Caco-2 (cell line): ENCODE data around the gene HSD17B2. TPM values are rescaled to one million over a fixed set of nuclear protein-coding genes. Genes with fewer than 3 reads are reported as not detected.

Experiments used
- BruUV-seq: library from RNA; stranded (reverse); fragments of 400-500 nt; replicated peaks from 2 replicates; lab custom pipeline; 2021; lab: Mats Ljungman, UMichigan
- CTCF ChIA-PET: fragments of 300-600 bp; sonication (Branson Sonifier 250); formaldehyde crosslinking; loops from one replicate; lab custom pipeline; 2022; ENCODE audit warnings: antibody characterized with exemption; lab: Charles Lee
- POLR2A ChIA-PET: fragments of 300-600 bp; sonication (Branson Sonifier 250); formaldehyde crosslinking; loops from one replicate; lab custom pipeline; 2022; ENCODE audit warnings: antibody characterized with exemption; lab: Charles Lee
- DNase-seq, 2 experiments: peaks; one replicate each; pipeline versions ENCODE4 v3.0.0 to v3.0.0-alpha.2; 2020 to 2022
- H3K27me3 ChIP-seq: replicated peaks from 2 replicates; pipeline ENCODE4 v1.6.0; 2011; ENCODE audit warnings: low read length; ENCODE audit not compliant: control insufficient read depth, insufficient read depth
- H3K36me3 ChIP-seq: 2 replicates; pipeline ENCODE4 v1.5.1; 2011; ENCODE audit warnings: low read length; ENCODE audit not compliant: control insufficient read depth, insufficient read depth
- H3K4me1 ChIP-seq: fragments of 250-450 bp; sonication (Bioruptor Pico); 2 replicates; pipeline ENCODE4 v1.5.1; 2020; ENCODE audit warnings: mild to moderate bottlenecking
- H3K4me3 ChIP-seq: 2 replicates; pipeline ENCODE4 v1.5.1; 2011; ENCODE audit warnings: low read depth, mild to moderate bottlenecking, control low read depth, low read length
- H3K9me3 ChIP-seq: fragments of 250-450 bp; sonication (Bioruptor Pico); 2 replicates; pipeline ENCODE4 v1.5.1; 2020; ENCODE audit warnings: mild to moderate bottlenecking, moderate library complexity
- H3K27ac Mint-ChIP-seq: one replicate; pipeline ENCODE4 v1.8.0; 2022; ENCODE audit warnings: mixed read lengths; ENCODE audit not compliant: unreplicated experiment
- H3K27me3 Mint-ChIP-seq: one replicate; pipeline ENCODE4 v1.8.0; 2022; ENCODE audit warnings: mixed read lengths; ENCODE audit not compliant: insufficient read depth, unreplicated experiment
- H3K36me3 Mint-ChIP-seq: one replicate; pipeline ENCODE4 v1.8.0; 2022; ENCODE audit warnings: mild to moderate bottlenecking, mixed read lengths; ENCODE audit not compliant: insufficient read depth, unreplicated experiment
- H3K4me1 Mint-ChIP-seq: one replicate; pipeline ENCODE4 v1.8.0; 2022; ENCODE audit warnings: low read depth, mixed read lengths; ENCODE audit not compliant: unreplicated experiment
- H3K4me3 Mint-ChIP-seq: one replicate; pipeline ENCODE4 v1.8.0; 2022; ENCODE audit warnings: mild to moderate bottlenecking, moderate library complexity, mixed read lengths; ENCODE audit not compliant: unreplicated experiment
- H3K9me3 Mint-ChIP-seq: one replicate; pipeline ENCODE4 v1.8.0; 2022; ENCODE audit warnings: mixed read lengths; ENCODE audit not compliant: unreplicated experiment
- CTCF ChIP-seq, 2 experiments: fragments of 200-600 bp in 1 of 2; IDR thresholded peaks; 1 replicate in 1 of 2; 2 replicates in 1 of 2; pipeline versions ENCODE4 v1.5.1 to v1.8.0; 2011 to 2022; ENCODE audit warnings: antibody characterized with exemption in 1 of 2, control low read depth in 1 of 2, inconsistent platforms in 1 of 2, low read depth in 1 of 2, low read length in 1 of 2, mild to moderate bottlenecking in 1 of 2, moderate library complexity in 1 of 2; ENCODE audit not compliant: insufficient read depth in 1 of 2, severe bottlenecking in 1 of 2, unreplicated experiment in 1 of 2
- intact Hi-C: fragments of 100-400 bp; cut with micrococcal nuclease; formaldehyde crosslinking; loops from one replicate; pipeline ENCODE4 v1.10.0; 2022; ENCODE audit not compliant: unreplicated experiment
- total RNA-seq: library from RNA; stranded (reverse); gene quantifications from 2 replicates; pipeline ENCODE4 v1.2.3, GENCODE V29; 2022

The HSD17B2 gene
- total RNA-seq, 1 experiment from 2014 or later: 5.1 TPM

GRCh38 chr16:82016263-82016662 lies 18.8 kb upstream of the HSD17B2 start:
- intact Hi-C loops: no loop called here
- peak; percentile 32 to 38 for TF ChIP-seq CTCF (IDR thresholded peaks at IDR 0.05; ENCODE audit: insufficient read depth in 1 of 2, low read depth in 1 of 2, low read length in 1 of 2, severe bottlenecking in 1 of 2, unreplicated experiment in 1 of 2)
- peaks cover 8% of the 10 kb centered on the region; the same call in 1 of the 2 replicates for H3K9me3 ChIP-seq
- ChIA-PET CTCF (no interaction called here), POLR2A (no interaction called here)
- no peak overlapping the region for H3K27ac Mint-ChIP-seq
- H3K4me1 ChIP-seq: no peaks in the 10 kb centered on the region
- BruUV-seq: no TSS peak
- H3K4me3 ChIP-seq: no peak overlapping the region
- H3K36me3 Mint-ChIP-seq: no peaks in the 10 kb centered on the region
- no peaks in the 10 kb centered on the region for H3K4me1 Mint-ChIP-seq
- peaks cover 10% of the 10 kb centered on the region for H3K9me3 Mint-ChIP-seq
- no peaks in the 10 kb centered on the region for H3K27me3 ChIP-seq
- peaks cover 22% of the 10 kb centered on the region for H3K27me3 Mint-ChIP-seq
- H3K36me3 ChIP-seq: no peaks in the 10 kb centered on the region
- no peak overlapping the region for H3K4me3 Mint-ChIP-seq
- DNase-seq: peak in 1 of 2 experiments; percentile 42

- Mint-ChIP-seq H3K4me1 (no peaks in the 10 kb centered on the region), H3K4me3 (no peak overlapping the region), H3K9me3 (peaks cover 3% of the 10 kb centered on the region), H3K36me3 (no peaks in the 10 kb centered on the region), H3K27me3 (peaks cover 18% of the 10 kb centered on the region), H3K27ac (no peak overlapping the region)
- no peaks in the 10 kb centered on the region for H3K36me3 ChIP-seq
- CTCF ChIA-PET: no interaction called here
- H3K27me3 ChIP-seq: no peaks in the 10 kb centered on the region
- intact Hi-C loops: no loop called here
- H3K4me3 ChIP-seq: no peak overlapping the region
- no peaks in the 10 kb centered on the region for H3K4me1 ChIP-seq
- DNase-seq: no peak
- H3K9me3 ChIP-seq: peaks cover 8% of the 10 kb centered on the region; the same call in 1 of the 2 replicates
- BruUV-seq: no TSS peak
- POLR2A ChIA-PET: no interaction called here
- no peak for TF ChIP-seq CTCF (IDR thresholded peaks at IDR 0.05; ENCODE audit: insufficient read depth in 1 of 2, low read depth in 1 of 2, low read length in 1 of 2, severe bottlenecking in 1 of 2, unreplicated experiment in 1 of 2)
Observed at GRCh38 chr16:82016964-82017363, 18.1 kb upstream of the HSD17B2 start.

GRCh38 chr16:82017911-82018568 lies 17.0 kb upstream of the HSD17B2 start:
- H3K4me3 Mint-ChIP-seq: no peak overlapping the region
- BruUV-seq: no TSS peak
- H3K27ac Mint-ChIP-seq: no peak overlapping the region
- peaks cover 8% of the 10 kb centered on the region; the same call in 1 of the 2 replicates for H3K9me3 ChIP-seq
- DNase-seq: no peak
- no peak for TF ChIP-seq CTCF (IDR thresholded peaks at IDR 0.05; ENCODE audit: insufficient read depth in 1 of 2, low read depth in 1 of 2, low read length in 1 of 2, severe bottlenecking in 1 of 2, unreplicated experiment in 1 of 2)
- H3K9me3 Mint-ChIP-seq: no peaks in the 10 kb centered on the region
- no peaks in the 10 kb centered on the region for H3K4me1 Mint-ChIP-seq
- no peak overlapping the region for H3K4me3 ChIP-seq
- H3K4me1 ChIP-seq: no peaks in the 10 kb centered on the region
- CTCF ChIA-PET: interaction anchor here (0.7 kb wide), 1 partner anchor 166 kb away, joined by 3 read pairs; no protein-coding TSS in a partner anchor
- H3K36me3 ChIP-seq: no peaks in the 10 kb centered on the region
- no peaks in the 10 kb centered on the region for H3K27me3 ChIP-seq
- POLR2A ChIA-PET: no interaction called here
- no peaks in the 10 kb centered on the region for H3K36me3 Mint-ChIP-seq
- H3K27me3 Mint-ChIP-seq: peaks cover 18% of the 10 kb centered on the region
- intact Hi-C loops: no loop called here
